Stimulated activated CD8-positive, alpha-beta memory T cell treated with anti-CD3 and anti-CD28 coated beads, Interleukin-12 subunit alpha, Interleukin-12 subunit beta, amount 100 ng/mL, for 24 hours (primary cell): Measurements from ENCODE around the gene BICRAL.
"Not testable (repeated sequence)": the region's sequence is repeated elsewhere in the genome, so short reads cannot be mapped to it uniquely, and the experiment has no call there.

Experiments used
- DNase-seq: peaks from one replicate; pipeline ENCODE4 v3.0.0-alpha.2; 2020; ENCODE audit errors: extremely low read depth

Gene BICRAL, protein sequence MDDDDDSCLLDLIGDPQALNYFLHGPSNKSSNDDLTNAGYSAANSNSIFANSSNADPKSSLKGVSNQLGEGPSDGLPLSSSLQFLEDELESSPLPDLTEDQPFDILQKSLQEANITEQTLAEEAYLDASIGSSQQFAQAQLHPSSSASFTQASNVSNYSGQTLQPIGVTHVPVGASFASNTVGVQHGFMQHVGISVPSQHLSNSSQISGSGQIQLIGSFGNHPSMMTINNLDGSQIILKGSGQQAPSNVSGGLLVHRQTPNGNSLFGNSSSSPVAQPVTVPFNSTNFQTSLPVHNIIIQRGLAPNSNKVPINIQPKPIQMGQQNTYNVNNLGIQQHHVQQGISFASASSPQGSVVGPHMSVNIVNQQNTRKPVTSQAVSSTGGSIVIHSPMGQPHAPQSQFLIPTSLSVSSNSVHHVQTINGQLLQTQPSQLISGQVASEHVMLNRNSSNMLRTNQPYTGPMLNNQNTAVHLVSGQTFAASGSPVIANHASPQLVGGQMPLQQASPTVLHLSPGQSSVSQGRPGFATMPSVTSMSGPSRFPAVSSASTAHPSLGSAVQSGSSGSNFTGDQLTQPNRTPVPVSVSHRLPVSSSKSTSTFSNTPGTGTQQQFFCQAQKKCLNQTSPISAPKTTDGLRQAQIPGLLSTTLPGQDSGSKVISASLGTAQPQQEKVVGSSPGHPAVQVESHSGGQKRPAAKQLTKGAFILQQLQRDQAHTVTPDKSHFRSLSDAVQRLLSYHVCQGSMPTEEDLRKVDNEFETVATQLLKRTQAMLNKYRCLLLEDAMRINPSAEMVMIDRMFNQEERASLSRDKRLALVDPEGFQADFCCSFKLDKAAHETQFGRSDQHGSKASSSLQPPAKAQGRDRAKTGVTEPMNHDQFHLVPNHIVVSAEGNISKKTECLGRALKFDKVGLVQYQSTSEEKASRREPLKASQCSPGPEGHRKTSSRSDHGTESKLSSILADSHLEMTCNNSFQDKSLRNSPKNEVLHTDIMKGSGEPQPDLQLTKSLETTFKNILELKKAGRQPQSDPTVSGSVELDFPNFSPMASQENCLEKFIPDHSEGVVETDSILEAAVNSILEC

DNA sequence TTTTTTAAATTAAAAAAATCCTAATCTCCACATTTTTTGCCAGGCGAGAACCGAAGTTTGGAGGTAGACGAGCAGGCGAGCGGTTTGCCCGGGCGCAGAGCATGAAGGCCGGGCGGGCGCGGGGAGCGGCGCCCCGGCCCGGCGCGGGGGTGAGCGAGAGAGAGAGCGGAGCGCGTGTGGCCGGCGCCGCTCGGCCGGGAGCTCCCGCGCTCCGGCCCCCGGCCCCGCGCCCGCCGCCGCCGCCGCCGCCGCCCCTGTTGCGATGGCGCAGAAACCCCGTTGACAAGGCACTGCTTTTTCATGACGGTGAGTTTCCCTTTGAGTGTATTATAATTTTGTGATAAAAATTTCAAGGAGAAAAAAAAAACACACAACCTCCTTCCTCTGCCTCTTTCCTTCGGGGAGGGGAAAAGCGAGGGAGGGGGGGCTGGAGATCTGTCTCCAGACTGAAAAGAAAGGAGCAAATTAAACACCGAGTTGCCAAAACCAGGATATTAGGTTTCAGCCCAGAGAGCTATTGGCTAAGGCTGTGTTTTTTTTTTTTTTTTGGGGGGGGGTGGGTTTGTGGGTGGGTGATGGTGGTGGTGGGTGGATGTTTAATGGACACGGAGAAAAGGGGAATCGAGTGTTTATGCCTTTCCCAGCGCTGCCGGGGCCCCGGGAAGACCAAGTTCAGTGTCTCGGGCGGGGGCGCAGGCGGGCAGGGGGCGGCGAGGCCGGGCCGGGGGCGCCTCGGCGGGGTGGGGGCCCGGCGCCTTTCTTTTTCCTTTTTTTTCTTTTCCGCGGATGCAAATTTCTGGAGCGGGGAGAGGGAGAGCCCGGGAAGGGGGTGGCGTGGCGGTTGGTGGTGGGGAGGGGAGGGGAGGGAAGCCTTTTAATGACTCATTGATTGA is at the start of gene BICRAL:
Gene BICRAL (plus strand): TSS at position 257 of the 893 bp plus-strand sequence. CDS start 39,971 bp downstream, outside the sequence.
- DNase-seq: no peak

DNA sequence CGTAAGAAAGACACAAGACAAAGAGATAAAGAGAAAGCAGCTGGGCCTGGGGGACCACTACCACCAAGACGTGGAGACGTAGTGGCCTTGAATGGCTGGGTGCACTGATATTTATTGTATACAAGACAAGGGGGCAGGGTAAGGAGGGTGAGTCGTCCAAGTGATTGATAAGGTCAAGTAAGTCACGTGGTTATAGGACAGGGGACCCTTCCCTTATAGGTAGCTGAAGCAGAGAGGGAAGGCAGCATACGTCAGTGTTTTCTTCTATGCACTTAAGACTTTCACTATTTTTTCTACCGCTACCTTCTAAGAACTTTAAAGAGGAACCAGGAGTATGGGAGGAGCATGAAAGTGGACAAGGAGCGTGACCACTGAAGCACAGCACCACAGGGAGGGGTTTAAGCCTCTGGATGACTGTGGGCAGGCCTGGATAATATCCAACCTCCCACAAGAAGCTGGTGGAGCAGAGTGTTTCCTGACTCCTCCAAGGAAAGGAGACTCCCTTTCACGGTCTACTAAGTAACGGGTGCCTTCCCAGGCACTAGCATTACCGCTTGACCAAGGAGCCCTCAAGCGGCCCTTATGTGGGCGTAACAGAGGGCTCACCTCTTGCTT is 47.9 kb upstream of the BICRAL start:
- DNase-seq: not testable (repeated sequence)

DNA sequence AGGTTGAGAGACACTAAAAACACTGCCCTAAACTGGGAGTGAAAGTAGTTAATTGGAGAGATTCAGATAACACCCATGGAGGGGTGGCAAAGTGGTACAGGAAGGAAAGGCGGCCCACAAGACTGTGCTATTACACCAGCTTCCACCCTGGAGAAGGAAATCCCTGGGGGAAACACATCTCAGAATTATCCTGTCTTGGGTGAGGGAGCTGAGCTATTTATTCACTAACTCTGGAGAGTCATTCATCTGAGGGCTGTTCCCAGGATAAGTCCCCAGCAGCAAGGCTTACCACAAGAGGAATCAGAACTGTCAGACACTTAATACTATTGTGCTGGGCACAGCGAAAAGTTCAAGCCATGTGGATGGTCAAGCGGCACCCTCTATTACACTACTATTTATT is 45.9 kb upstream of the BICRAL start:
- DNase-seq: no peak

DNA sequence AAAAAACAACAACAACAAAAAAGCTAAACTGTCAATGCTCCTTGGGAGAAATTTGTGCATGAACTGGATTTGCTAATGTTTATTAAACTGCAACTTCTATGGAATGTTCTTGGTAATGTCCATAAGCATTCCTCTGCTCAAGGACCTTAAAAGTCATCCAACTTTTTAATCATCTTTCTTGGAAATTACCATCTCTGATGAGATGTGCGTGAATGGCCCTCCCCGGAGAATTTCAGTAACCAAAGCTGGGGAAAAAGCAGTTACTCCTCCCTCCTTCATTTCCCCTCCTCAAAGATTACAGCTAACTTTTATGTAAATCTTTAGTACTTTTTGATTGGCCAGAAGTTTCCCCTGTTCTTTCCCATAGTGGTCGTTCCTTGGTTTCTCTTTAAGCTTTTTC is 41.1 kb upstream of the BICRAL start:
- no peak for DNase-seq

DNA sequence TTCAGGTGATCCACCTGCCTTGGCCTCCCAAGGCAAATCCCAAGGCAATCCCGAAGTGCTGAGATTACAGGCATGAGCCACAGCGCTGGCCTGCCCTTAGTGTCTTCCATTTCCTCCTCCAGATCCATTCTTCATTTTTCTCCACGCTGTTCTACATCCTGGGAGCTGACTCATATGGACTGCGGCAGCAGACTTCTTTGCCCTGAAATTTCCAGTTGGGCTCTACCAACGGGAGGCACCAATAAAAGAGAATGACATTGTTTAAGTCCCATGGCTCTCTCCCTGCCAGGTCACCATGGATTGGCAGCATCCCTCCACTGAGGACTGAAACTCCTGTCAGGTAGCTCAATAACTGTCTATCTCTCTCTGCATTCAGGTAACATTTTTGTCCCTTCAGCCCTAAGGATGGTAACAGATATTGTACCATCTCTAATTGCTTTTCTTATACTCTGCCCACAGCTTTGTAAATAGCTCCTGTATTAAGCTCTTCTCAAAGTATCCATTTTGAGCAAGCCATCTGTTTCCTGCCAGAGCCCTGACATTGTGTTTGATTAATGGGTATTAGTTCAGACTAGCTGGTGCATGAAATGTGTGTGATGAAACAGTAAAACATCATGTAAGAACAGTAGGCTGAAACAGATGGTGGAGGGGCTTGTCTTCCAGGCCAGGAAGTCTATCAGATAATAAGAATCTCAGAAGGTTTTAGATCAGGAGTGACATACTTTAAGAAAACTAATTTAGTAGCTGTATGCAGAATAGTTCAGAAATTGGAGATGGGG is 39.5 kb upstream of the BICRAL start:
- DNase-seq: no peak

DNA sequence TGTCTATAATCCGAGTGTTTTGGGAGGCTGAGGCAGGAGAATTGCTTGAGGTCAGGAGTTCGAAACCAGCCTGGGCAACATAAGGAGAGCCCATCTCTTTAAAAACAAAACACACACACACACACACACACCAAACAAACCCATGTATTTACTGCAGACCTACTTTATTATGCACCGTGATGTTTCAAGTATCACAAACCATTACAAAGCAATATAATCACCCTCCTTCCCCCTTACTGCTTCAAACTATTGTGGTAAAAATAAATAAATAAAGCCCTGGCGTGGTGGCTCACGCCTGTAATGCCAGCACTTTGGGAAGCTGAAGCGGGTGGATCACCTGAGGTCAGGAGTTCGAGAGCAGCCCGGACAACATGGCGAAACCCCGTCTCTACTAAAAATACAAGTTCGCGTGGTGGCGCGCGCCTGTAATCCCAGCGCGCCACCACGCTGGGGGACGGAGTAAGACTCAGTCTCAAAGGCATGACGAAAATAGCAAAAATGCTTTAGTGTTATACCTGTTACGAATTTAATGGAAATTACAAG is 37.4 kb upstream of the BICRAL start:
- DNase-seq: no peak

DNA sequence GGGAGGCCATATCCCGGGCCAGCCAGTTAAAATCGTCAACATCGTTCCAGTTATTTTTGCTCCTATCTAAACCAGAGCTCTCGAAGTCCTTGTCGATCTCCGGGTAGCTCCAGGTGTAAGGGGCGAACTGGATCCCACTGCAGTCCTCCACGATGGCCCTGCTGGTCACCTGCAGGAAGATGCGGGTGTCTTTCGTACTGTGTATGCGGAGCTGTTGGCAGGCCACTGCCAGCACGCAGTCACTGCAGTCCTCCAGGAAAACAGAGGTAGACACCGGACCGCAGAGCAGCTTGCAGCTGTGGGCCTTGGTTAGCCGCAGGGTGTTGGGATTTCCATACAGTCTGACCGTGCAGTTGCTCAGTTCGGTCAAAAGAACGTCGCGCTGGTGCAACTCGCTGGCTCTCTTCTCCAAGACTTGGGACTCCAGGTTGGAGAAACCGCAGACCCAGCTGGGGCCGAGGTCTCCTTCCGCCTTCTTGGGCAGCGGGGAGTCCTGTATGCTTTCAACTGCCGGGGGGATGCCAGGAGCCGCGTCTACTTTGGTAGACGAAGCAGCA is 36.7 kb upstream of the BICRAL start:
- no peak for DNase-seq

DNA sequence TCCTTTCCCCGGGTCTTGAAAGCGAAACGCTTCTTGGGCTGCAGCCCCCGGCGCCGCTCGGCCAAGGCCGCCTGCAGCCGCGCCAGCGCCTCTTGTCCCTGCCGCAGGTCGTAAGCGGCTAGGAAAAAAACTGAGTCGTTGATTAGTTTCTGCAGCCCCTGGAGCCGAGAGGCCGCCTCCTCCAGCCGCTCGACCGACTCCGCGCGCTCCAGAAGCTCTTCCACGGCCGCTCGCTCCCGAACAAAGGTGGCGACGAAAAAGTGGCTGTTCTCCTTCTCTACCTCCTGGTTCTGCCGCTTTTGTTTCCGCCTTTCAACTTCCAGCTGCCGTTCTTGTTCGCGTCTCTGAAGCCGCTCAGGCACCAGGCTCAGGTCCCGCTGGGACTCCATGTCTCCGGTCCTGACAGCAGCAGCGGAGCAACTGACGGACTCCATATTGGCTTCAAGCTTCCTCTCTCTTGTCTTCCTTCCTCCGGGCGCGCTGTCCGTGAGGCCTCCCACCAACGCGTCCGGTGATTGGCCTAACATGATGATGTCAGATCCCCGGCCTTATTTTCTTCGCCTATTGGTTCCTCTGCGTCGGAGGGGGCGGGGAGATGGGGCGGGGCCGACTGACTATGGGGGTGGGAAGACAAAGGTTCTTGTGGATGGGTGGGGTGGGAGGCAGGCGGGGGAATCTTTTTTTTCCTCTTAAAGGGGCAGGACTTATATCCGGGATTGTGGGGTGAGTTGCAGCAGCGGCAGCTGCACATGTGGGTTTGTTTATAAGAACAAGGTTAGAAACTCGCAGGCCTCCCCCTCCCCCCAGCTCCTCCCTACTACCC is 36.0 kb upstream of the BICRAL start, which contains the start of gene TBCC:
Gene TBCC (minus strand): TSS at position 464 of the 823 bp plus-strand sequence. CDS start 30 bp downstream, at position 434.
- DNase-seq: peak; percentile 82

DNA sequence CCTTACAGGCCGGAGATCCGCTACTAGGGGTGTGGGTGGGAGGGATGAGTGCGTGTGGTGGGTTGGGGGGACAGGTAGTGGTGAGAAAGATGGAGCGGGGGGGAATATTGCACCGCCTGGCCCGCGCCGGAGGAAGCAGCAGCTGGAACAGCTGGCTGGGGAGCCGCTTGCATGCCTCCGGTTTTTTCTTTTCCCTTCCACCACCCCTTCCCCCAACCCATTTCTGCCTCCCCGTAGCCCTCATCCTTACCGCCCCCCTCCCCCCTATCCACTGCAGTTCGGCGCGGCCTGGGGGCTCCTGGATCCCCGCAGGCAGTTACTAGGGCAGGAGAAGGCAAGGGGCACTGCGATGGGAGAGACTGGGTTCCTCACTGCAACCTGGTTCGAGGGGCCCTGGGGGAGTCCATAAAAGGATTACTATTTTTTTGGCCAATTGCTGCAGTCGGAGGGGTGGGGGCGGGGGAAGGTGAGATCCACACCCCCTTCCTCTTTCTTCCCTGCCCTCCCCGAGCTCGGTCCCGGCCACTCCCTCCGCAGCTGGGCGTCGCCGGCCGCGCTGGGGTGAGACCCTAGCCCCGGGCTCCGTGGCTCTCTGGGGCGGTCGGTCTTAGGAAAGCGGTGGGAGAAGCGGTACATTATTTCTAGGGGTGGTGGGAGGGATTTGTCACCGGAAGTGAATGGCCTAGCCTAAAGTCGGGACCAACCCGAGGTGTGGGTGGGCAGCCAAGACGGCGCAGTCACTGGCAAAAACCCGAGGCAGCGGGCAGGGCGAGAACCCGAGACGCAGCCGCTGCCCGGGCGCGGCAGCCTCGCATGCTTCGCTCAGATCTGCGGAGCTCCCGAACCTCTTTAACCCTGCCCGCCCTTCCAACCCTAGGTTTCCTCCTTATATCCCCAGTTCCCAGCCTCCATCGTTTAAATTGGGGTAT is 35.1 kb upstream of the BICRAL start:
- DNase-seq: peak; percentile 57

DNA sequence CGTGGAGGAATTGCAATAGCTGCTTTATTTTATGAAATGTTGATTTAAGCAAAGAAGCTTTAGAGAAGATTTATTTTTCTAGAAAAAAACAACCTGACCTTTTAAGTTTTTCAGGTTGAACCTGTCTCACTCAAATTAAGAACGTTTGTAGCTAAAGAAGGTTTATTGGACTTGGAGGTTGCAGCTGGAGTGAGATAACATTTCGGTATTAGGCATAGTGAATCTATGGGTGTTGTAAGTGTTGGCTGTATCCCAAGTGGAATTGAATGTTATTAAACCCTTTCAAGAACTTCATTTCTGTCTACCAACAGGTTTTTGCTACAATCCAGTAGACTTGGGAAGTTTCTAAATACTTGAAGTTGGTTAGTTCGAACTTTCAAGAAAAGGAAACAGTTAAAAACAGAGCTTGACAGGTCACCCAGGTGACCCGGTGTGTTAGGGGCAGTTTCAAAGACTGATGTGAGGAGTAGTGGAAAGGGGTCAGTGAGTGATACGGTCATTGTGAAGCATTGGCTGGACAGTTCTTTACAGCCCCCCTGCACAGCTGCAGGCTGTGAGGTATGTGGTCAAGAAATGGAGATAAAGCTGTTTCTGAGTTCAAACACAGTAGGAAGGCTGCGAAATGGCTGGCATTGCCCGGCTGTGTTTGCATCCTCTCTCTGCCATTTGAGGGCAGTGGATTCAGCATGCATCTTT is 33.5 kb upstream of the BICRAL start:
- no peak for DNase-seq

DNA sequence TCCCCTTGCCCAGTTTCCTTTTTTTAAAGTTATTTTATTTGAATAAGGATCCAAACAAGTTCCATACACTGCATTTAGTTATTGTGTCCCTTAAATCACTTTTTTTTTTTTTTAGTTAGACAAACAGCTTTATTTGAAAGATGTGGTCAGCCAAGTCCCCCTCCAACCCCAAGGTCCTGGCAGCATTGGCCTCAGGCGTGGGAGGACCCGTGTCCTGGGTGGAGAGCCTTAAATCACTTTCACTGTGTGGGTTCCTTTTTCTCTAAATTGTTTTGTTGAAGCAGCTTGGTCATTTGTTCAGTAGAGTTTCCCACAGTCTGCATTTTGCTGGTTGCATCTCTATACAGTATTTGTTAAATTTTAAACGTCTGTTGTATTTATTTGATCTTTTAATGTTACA is 30.8 kb upstream of the BICRAL start:
- no peak for DNase-seq

DNA sequence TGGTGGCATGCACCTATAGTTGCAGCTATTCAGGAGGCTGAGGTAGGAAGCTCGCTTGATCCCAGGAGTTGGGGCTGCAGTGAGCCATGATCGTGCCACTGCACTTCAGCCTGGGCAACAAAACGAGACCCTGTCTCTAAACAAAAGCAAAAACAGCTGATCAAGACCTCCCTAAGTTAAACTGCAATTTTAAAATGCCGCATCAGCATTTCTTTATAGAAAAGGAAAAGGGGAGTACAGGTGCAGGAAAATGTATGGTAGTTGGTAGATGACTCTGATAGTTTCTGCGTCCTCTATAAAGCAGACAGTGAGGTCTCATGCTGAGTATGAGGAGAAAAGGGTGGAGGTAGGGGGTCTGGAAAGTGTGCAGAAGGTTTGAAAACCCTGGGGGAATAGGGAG is 27.1 kb upstream of the BICRAL start:
- no peak for DNase-seq

DNA sequence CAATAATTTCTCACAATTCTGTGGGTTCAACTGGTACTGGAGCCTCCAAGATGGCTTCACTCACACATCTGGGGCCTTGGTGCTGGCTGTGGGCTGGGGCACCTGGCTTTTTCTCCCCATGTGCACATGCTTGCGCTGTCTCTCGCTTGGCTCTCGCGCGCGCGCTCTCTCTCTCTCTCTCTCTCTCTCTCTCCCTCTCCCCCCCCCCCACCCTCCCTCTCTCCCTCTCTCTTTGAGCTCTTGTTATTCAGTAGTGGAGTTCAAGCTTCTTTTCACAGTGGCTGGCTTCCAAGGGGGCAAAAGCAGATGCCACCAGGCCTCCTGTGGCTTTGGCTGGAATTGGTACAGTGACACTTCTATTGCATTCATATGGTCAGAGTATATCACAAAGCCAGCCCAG is 25.1 kb upstream of the BICRAL start:
- no peak for DNase-seq

DNA sequence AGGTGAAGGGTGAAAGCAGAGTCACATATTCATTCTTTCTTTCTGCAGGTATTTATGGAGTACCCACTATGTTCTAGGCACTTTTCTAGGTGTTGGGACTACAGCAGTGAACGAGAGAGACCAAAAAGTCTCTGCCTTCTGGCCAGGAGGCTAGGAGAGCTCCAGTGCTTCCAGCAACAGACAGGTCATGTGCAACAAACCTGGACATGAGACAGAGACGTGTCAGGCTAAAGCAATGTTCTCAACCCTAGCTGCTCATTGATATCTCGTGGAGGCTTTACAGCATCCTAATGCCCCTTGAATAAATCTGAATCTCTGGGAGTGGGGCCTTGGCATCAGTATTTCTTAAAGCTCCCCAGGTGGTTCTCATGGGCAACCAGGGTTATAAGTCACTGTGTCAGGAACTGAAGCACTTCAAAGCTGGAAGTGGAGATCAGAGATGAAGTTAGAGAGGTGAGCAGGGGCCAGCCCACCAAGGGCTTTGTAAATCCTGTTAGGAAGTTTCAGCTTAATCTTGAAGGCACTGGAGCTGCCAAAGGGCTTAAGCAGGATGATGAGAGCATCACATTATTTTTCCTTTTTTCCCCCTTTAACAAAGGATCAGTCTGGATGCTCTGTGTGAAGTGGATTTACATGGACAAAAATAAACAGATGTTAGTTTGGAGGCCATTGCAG is 23.0 kb upstream of the BICRAL start:
- DNase-seq: no peak

DNA sequence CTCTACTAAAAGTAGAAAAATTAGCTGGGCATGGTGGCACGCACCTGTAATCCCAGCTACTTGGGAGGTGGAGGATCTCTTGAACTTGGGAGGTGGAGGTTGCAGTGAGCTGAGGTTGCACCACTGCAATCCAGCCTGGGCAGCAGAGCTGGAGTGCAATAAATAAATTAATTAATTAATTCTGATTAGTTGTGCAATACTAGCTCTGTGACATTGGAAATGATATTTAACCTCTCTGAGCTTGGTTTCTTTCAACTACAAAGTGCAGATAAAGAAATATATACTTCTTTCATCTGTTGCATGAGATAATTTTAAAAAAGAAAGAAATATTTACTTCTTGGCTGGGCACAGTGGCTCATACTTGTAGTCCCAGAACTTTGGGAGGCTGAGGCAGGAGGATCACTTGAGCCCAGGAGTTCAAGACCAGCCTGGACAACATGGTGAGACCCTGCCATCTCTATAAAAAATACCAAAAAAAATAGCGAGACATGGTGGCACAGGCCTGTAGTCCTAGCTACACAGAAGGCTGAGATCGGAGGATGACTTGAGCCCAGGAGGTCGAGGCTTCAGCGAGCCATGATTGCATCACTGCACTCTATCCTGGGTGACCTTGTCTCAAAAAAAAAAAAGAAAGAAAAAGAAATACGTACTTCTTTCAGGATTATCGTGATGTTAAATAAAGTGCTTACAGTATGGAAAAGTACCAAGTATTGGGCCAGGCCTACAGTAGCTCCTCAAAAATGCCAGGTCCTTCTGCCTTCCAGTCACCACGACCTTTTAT is 20.4 kb upstream of the BICRAL start:
- DNase-seq: no peak
